ENCODE results near the gene CHCHD10.
A peak's percentile ranks its signal among the peaks of the same experiment; 100 is the strongest.
"Not testable (repeated sequence)": the region's sequence is repeated elsewhere in the genome, so short reads cannot be mapped to it uniquely, and the experiment has no call there.

Gene CHCHD10

GRCh38 chr22:23744485-23744884 lies 23.3 kb downstream of the CHCHD10 start:
- DNase-seq, result no peak

GRCh38 chr22:23744001-23744400 lies 23.8 kb downstream of the CHCHD10 start:
- DNase-seq, result no peak

GRCh38 chr22:23743303-23743705 lies 24.5 kb downstream of the CHCHD10 start:
- no peak for DNase-seq

DNA sequence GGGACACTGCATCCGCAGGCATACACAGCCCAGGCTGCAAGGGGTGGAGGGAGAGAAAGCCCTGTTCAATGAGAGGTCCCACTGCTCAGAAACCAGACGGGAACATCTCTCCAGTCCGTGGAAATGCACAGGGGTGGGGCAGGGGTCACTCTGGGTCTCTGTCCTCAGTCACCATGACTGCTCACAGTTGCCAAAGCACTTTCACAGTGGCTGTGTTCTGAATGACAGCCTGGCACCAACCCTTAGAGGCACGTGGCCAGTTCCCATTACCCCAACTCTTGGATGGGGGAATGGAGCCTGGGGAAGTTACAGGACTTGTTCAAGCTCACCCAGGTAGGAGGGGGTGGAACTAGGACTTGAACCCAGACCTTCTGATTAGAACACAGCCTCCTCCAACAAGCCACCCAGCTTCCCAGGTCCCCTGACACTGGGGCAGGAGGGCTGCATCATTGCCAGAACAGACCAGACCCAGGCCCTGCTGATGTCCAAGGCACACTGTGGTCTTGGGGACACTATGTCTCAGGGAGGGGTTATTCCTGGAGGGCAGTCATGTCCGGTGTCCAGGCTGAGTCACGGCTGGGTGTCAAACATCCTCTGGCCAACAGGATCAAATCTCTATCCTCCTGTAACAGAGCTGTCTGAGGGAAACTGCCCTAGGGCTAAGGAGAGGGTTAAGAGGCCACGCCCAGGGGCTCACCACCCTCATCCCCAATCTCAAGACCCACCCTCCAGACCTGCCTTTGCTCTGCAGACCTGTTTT lies 25.1 kb downstream of the CHCHD10 start:
- DNase-seq, result no peak

- no peak for DNase-seq
Measured at GRCh38 chr22:23737696-23738095, 30.1 kb downstream of the CHCHD10 start.

GRCh38 chr22:23728108-23728507 lies 39.7 kb downstream of the CHCHD10 start:
- not testable (repeated sequence) for DNase-seq

- DNase-seq, result no peak
Measured at GRCh38 chr22:23722724-23723123, 45.0 kb downstream of the CHCHD10 start.

DNA sequence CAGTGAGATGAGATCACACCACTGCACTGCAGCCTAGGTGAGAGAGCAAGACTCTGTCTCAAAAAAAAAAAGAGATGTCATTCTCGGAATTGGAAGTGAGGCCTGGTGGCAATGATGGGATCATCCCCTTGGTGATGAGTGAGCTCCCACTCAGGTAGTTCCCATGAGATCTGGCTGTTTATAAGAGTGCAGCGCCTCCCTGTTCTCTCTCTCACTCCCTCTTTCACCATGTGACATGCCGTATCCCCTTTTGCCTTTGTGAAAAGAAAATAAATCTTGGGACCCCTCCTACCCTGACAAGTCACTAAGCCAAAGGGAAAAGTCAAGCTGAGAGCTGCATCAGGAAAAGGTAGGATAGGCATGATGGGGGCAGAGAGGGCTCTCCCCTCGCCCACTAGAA lies 45.6 kb downstream of the CHCHD10 start:
- DNase-seq, result no peak

- DNase-seq, result no peak
Measured at GRCh38 chr22:23720855-23721254, 46.9 kb downstream of the CHCHD10 start.

GRCh38 chr22:23718371-23719165 lies 49.2 kb downstream of the CHCHD10 start:
- DNase-seq, result no peak

DNA sequence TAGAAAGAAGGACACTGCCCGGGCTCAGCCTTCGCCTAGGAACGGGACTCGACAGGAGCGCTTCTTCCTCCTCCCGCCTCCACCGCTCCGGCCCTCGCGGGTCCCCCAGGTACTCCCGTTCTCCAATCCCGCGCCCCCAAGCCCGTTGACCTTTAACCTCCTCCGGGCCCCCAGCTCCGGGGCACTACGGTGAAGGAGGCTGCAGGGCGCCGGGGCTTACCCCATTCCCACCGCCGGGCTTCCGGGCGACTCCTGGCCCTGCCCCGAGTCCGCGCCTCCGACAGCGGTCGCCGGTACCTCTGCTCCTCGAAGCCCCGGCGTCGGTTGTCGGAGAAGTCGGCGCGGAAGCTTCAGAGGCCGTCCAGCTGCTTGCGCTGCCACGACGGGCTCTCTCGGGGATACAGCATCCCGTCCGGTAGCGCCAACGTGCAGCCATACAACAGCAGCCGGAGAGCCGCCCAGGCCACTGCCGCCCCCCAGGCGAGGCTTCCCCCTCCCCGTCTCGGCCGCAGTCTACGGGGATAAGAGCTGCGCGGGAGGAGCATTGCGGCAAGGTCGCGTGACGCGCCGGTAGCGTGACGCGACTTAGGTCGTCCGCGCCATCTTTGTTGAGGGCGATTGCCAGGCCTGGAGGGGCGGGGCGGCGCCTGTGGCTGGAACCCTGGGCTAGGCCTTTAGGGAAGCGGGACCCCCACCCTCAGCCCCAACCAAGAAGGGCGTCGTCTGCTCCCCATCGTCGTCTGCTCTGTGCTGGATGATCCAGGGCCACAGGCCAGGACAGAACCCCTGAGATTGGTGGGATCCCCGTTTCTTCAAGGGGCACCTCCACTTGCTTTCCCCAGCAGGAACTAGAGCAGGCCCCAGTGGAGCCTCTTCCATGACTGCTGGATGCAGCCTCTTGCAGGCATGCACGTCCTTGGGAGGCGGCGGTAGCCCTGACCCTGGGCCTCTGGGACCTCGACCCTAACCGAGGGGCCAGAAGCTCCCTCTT lies 50.7 kb downstream of the CHCHD10 start:
- DNase-seq, result peak; percentile 83 to 85

All from stimulated activated CD4-positive, alpha-beta T cell treated with anti-CD3 and anti-CD28 coated beads, Interleukin-2, amount 100 ng/mL, for 24 hours (primary cell).